Measurements from ENCODE around the gene YOD1. TPM values are rescaled to one million over a fixed set of nuclear protein-coding genes. Genes with fewer than 3 reads are reported as not detected.

Gene YOD1
- total RNA-seq, 1 experiment from 2014 or later, result 19.2 TPM

DNA sequence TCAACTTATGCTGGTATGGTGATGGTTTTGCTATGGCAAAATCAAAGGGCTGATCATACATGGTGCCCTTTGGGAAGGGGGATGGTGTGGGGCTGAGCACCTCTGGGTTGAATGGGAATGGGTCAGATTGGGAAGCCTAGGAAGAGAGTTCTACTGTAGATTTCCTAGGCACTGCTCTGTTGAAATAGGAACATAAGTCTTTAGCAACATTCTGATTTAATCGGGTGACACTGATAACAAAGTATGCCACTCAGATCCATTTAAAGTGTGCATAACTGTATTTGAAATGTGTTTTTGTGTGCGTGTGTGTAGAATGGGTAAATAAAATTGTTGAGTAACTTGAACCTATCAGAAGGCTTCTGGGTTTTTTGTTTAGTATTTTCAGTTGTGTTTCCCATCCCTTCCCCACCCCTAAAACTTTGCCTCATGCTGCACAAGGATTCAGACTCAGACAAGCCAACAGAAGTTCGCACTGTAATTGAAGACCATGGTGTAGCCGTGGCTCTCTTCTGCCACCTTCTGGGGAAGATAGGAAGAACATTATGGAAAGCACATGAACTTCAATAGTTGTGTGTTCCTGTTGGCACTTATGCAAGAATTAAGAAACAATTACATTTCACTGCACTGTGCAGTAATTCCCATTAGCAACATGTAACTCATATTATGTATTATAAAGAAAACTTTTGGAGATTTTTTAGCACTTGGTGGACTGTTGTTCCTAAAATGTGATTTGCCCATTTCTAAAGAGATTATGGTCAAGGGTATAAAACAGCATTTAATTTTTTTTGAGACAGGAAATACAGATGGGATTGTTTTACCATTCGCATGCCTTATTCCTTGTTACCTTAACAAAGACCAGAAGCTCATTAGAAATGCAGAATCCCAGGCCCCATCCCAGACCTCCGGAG, 26.7 kb upstream of the YOD1 start:
- no peak overlapping the region for H3K27ac Mint-ChIP-seq (ENCODE audit: low read depth, unreplicated experiment)
- TF ChIP-seq CTCF (IDR thresholded peaks at IDR 0.05; ENCODE audit: unreplicated experiment), result peak; percentile 99
- BruUV-seq (replicated peaks), result no TSS peak
- intact Hi-C loops (cut with micrococcal nuclease), result loop anchor here (1.0 to 10.0 kb wide), 10 partner anchors 27 to 603 kb away; partner anchors contain the start of genes DYRK3 and IKBKE
- H3K4me3 Mint-ChIP-seq (ENCODE audit: unreplicated experiment), result no peak overlapping the region
- H3K9me3 Mint-ChIP-seq (ENCODE audit: unreplicated experiment), result no peaks in the 10 kb centered on the region
- no peaks in the 10 kb centered on the region for H3K36me3 Mint-ChIP-seq (ENCODE audit: insufficient read depth, unreplicated experiment)
- ChIA-PET POLR2A (interaction anchor here (0.7 to 11.2 kb wide), 10 partner anchors 25 to 328 kb away, joined by 3 to 399 read pairs (median 7); partner anchors contain the start of genes C1orf116, PFKFB2 and YOD1), CTCF (interaction anchor here (0.6 to 12.6 kb wide), 34 partner anchors 9 to 993 kb away, joined by 3 to 221 read pairs (median 4); partner anchors contain the start of genes C1orf116, CR1, PFKFB2 and YOD1)
- peak; percentile 96 for DNase-seq (ENCODE audit: unreplicated experiment)
- H3K27me3 Mint-ChIP-seq (ENCODE audit: insufficient read depth, unreplicated experiment), result peaks cover 7% of the 10 kb centered on the region
- peaks cover 23% of the 10 kb centered on the region for H3K4me1 Mint-ChIP-seq (ENCODE audit: insufficient read depth, unreplicated experiment)

DNA sequence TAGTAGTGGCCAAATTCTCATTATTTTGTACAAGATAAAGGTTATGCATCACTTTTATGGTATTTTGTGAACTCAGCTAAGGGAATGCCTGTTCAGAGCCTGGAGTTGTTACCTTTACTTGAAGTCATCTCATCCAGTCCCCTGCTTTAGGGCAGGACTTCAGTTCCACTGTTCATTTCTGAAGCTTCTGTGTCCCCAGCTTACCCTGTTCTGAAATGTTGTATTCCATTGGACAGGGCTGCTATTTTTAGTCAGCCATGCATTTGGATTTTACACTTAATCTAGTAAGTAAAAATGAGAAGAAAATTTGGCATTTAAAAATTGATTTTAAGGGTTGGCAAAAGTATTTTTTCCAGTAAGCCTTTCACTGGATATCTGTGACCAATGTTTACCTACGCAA, 26.0 kb upstream of the YOD1 start:
- Mint-ChIP-seq H3K9me3 (ENCODE audit: unreplicated experiment) (no peaks in the 10 kb centered on the region), H3K27ac (ENCODE audit: low read depth, unreplicated experiment) (no peak overlapping the region), H3K27me3 (ENCODE audit: insufficient read depth, unreplicated experiment) (peaks cover under 1% of the 10 kb centered on the region), H3K4me3 (ENCODE audit: unreplicated experiment) (no peak overlapping the region), H3K4me1 (ENCODE audit: insufficient read depth, unreplicated experiment) (peaks cover 23% of the 10 kb centered on the region), H3K36me3 (ENCODE audit: insufficient read depth, unreplicated experiment) (no peaks in the 10 kb centered on the region)
- no peak for DNase-seq (ENCODE audit: unreplicated experiment)
- BruUV-seq (replicated peaks), result no TSS peak
- ChIA-PET POLR2A (interaction anchor here (1.2 to 11.2 kb wide), 5 partner anchors 24 to 676 kb away, joined by 3 to 399 read pairs (median 84); partner anchors contain the start of genes C1orf116, PFKFB2 and YOD1), CTCF (interaction anchor here (0.5 to 9.9 kb wide), 13 partner anchors 13 to 600 kb away, joined by 3 to 146 read pairs (median 5); partner anchors contain the start of genes PFKFB2 and YOD1)
- no peak for TF ChIP-seq CTCF (IDR thresholded peaks at IDR 0.05; ENCODE audit: unreplicated experiment)
- intact Hi-C loops (cut with micrococcal nuclease), result loop anchor here (1.0 to 10.0 kb wide), 6 partner anchors 27 to 602 kb away; partner anchors contain the start of genes DYRK3 and IKBKE

GRCh38 chr1:207076181-207076955, 25.4 kb upstream of the YOD1 start:
- no peak for DNase-seq (ENCODE audit: unreplicated experiment)
- Mint-ChIP-seq H3K27ac (ENCODE audit: low read depth, unreplicated experiment) (no peak overlapping the region), H3K4me3 (ENCODE audit: unreplicated experiment) (no peak overlapping the region), H3K4me1 (ENCODE audit: insufficient read depth, unreplicated experiment) (peaks cover 23% of the 10 kb centered on the region), H3K9me3 (ENCODE audit: unreplicated experiment) (no peaks in the 10 kb centered on the region), H3K27me3 (ENCODE audit: insufficient read depth, unreplicated experiment) (no peaks in the 10 kb centered on the region), H3K36me3 (ENCODE audit: insufficient read depth, unreplicated experiment) (no peaks in the 10 kb centered on the region)
- no peak for TF ChIP-seq CTCF (IDR thresholded peaks at IDR 0.05; ENCODE audit: unreplicated experiment)
- ChIA-PET POLR2A (interaction anchor here (1.0 to 11.2 kb wide), 9 partner anchors 14 to 677 kb away, joined by 3 to 399 read pairs (median 6); partner anchors contain the start of genes C1orf116, PFKFB2 and YOD1), CTCF (interaction anchor here (0.5 to 9.9 kb wide), 28 partner anchors 8 to 600 kb away, joined by 3 to 146 read pairs (median 5); partner anchors contain the start of genes C1orf116, C4BPB, IL20 and PFKFB2)
- BruUV-seq (replicated peaks), result no TSS peak
- intact Hi-C loops (cut with micrococcal nuclease), result loop anchor here (10.0 kb wide), 2 partner anchors 442 to 602 kb away; partner anchors contain the start of genes DYRK3 and IKBKE

Data from MCF 10A (cell line).